Kidney glomerular epithelial cell (primary cell): ENCODE results near the gene OSMR.
"Not testable (repeated sequence)": the region's sequence is repeated elsewhere in the genome, so short reads cannot be mapped to it uniquely, and the experiment has no call there.

ENCODE experiments used
- DNase-seq: peaks from one replicate; lab custom pipeline; 2025; lab: John Stamatoyannopoulos, UW

OSMR gene

GRCh38 chr5:38831117-38831516, 14.7 kb upstream of the OSMR start:
- DNase-seq = no peak

GRCh38 chr5:38831909-38832308, 13.9 kb upstream of the OSMR start:
- DNase-seq = no peak

GRCh38 chr5:38832810-38833209, 13.0 kb upstream of the OSMR start:
- no peak for DNase-seq

GRCh38 chr5:38835887-38836286, 9.9 kb upstream of the OSMR start:
- no peak for DNase-seq

- DNase-seq = no peak
Measured at GRCh38 chr5:38837416-38837815, 8.4 kb upstream of the OSMR start.

- no peak for DNase-seq
Measured at GRCh38 chr5:38837932-38838331, 7.9 kb upstream of the OSMR start.

GRCh38 chr5:38843665-38844064, 2.1 kb upstream of the OSMR start:
- DNase-seq = no peak

- no peak for DNase-seq
Measured at GRCh38 chr5:38846379-38847011, 683 bp downstream of the OSMR start.

GRCh38 chr5:38847559-38848347, 1.9 kb downstream of the OSMR start:
- no peak for DNase-seq

- no peak for DNase-seq
Measured at GRCh38 chr5:38848637-38849036, 2.8 kb downstream of the OSMR start.

GRCh38 chr5:38851640-38852039, 5.8 kb downstream of the OSMR start:
- DNase-seq = not testable (repeated sequence)

- DNase-seq = peak; percentile 22
Measured at GRCh38 chr5:38853753-38854470, 8.1 kb downstream of the OSMR start.

- no peak for DNase-seq
Measured at GRCh38 chr5:38854907-38855306, 9.1 kb downstream of the OSMR start.

- no peak for DNase-seq
Measured at GRCh38 chr5:38856660-38857059, 10.8 kb downstream of the OSMR start.

- no peak for DNase-seq
Measured at GRCh38 chr5:38858839-38859238, 13.0 kb downstream of the OSMR start.

GRCh38 chr5:38861986-38862770, 16.4 kb downstream of the OSMR start:
- not testable (repeated sequence) for DNase-seq

GRCh38 chr5:38866362-38867031, 20.7 kb downstream of the OSMR start:
- no peak for DNase-seq

GRCh38 chr5:38867032-38867398, 21.2 kb downstream of the OSMR start:
- no peak for DNase-seq

GRCh38 chr5:38867416-38867815, 21.6 kb downstream of the OSMR start:
- DNase-seq = no peak

- no peak for DNase-seq
Measured at GRCh38 chr5:38870595-38870994, 24.8 kb downstream of the OSMR start.

GRCh38 chr5:38871058-38871605, 25.3 kb downstream of the OSMR start:
- peak; percentile 53 for DNase-seq
